Panc1 (cell line): ENCODE data around the gene HOATZ. TPM values are rescaled to one million over a fixed set of nuclear protein-coding genes. Genes with fewer than 3 reads are reported as not detected.

Experiments
- ATAC-seq: fragments of 200-7000 bp; cut with Tn5 transposase; 2 replicates; pipeline ENCODE4 v1.9.1; 2020; ENCODE audit warnings: mild to moderate bottlenecking, moderate library complexity
- BruUV-seq: library from RNA; stranded (reverse); fragments of 400-500 nt; replicated peaks from 2 replicates; lab custom pipeline; 2021; lab: Mats Ljungman, UMichigan
- CTCF ChIA-PET: fragments of 300-600 bp; sonication (Branson Sonifier 250); formaldehyde crosslinking; loops from one replicate; lab custom pipeline; 2022; ENCODE audit warnings: antibody characterized with exemption; lab: Charles Lee
- POLR2A ChIA-PET: fragments of 300-600 bp; sonication (Branson Sonifier 250); formaldehyde crosslinking; loops from one replicate; lab custom pipeline; 2022; ENCODE audit warnings: antibody characterized with exemption; lab: Charles Lee
- DNase-seq: peaks from one replicate; pipeline ENCODE4 v3.0.0-alpha.2; 2010; ENCODE audit warnings: low read depth, low spot score
- H3K27ac ChIP-seq: 2 replicates; pipeline ENCODE4 v1.5.1; 2011; ENCODE audit warnings: mild to moderate bottlenecking, low read length, inconsistent platforms
- H3K27me3 ChIP-seq: fragments of 200-500 bp; sonication (Bioruptor generic); 2 replicates; pipeline ENCODE4 v1.6.0; 2014; ENCODE audit warnings: low read length, inconsistent platforms; ENCODE audit not compliant: control insufficient read depth, insufficient read depth
- H3K36me3 ChIP-seq: fragments of 200-500 bp; sonication (Bioruptor generic); 2 replicates; pipeline ENCODE4 v1.5.1; 2014; ENCODE audit warnings: inconsistent platforms, mild to moderate bottlenecking, low read length, moderate library complexity; ENCODE audit not compliant: control insufficient read depth, insufficient read depth
- H3K4me1 ChIP-seq: 2 replicates; pipeline ENCODE4 v1.5.1; 2011; ENCODE audit warnings: inconsistent platforms, mild to moderate bottlenecking, low read length, moderate library complexity; ENCODE audit not compliant: control insufficient read depth, insufficient read depth
- H3K4me3 ChIP-seq, 2 experiments: 2 replicates each; pipeline ENCODE4 v1.5.1; 2011 to 2012; ENCODE audit warnings: low read depth in 2 of 2, low read length in 2 of 2, mild to moderate bottlenecking in 2 of 2, inconsistent platforms in 1 of 2, moderate library complexity in 1 of 2
- H3K9me3 ChIP-seq: fragments of 200-500 bp; sonication (Bioruptor generic); 2 replicates; pipeline ENCODE4 v1.5.1; 2014; ENCODE audit warnings: low read depth, mild to moderate bottlenecking, inconsistent platforms, low read length, moderate library complexity; ENCODE audit not compliant: control insufficient read depth, insufficient read depth
- POLR2AphosphoS5 ChIP-seq: IDR thresholded peaks from 2 replicates; pipeline ENCODE4 v1.6.1; 2012; ENCODE audit warnings: mild to moderate bottlenecking, low read depth, low read length, moderate library complexity
- SIN3A ChIP-seq: IDR thresholded peaks from 2 replicates; pipeline ENCODE4 v1.6.1; 2012; ENCODE audit warnings: low read depth, mild to moderate bottlenecking, low read length, moderate library complexity, borderline replicate concordance; ENCODE audit not compliant: insufficient read depth
- TCF7L2 ChIP-seq: IDR thresholded peaks from 2 replicates; pipeline ENCODE4 v1.6.1; 2011; ENCODE audit warnings: mild to moderate bottlenecking, low read depth, low read length, inconsistent platforms
- in situ Hi-C: cut with HindIII; loops from 2 replicates; pipeline ENCODE4 v1.10.0; 2016; ENCODE audit warnings: low sequenced_read_pairs, low pct_unique_long_range_greater_than_20kb
- intact Hi-C: fragments of 100-400 bp; cut with micrococcal nuclease; formaldehyde crosslinking; loops from one replicate; pipeline ENCODE4 v1.10.0; 2022; ENCODE audit not compliant: unreplicated experiment
- total RNA-seq: library from RNA; stranded (reverse); gene quantifications from one replicate; pipeline ENCODE4 v1.2.1, GENCODE V29; 2021; ENCODE audit not compliant: unreplicated experiment
- TF ChIP-seq, protein P1 (sequence below): fragments of 450-650 bp; IDR thresholded peaks from 2 replicates; pipeline ENCODE4 v1.5.1; 2017; ENCODE audit warnings: mild to moderate bottlenecking
- TF ChIP-seq, protein P2 (sequence below), 2 experiments: IDR thresholded peaks; 2 replicates each; pipeline ENCODE4 v1.6.1; 2011 to 2012; ENCODE audit warnings: low read depth in 2 of 2, control low read depth in 1 of 2, low read length in 1 of 2, mild to moderate bottlenecking in 1 of 2, moderate library complexity in 1 of 2; ENCODE audit not compliant: insufficient read depth in 1 of 2

Gene HOATZ
- total RNA-seq, 1 experiment from 2014 or later, result not detected

DNA sequence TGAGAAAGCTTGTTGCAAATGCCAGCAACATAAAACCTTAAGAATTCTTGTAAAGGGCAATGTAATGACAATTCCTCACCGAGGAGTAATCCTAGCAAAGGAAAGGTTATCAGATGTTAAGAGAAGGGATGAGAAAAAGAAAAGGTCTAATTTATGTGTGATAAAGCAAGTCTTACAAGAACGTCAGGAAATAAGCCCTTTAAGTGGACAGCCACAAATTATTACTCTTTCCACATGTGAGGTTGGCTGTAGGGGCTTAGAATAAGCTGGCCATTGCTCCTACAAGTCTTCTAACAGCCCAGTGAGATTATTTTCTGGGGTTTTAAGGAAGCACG, 35.3 kb downstream of the HOATZ start:
- intact Hi-C loops (no loop called here), in situ Hi-C loops (no loop called here)
- ATAC-seq (no peak), DNase-seq (no peak)
- Histone ChIP-seq H3K27ac (no peak overlapping the region), H3K4me3 (no peak overlapping the region), H3K9me3 (no peaks in the 10 kb centered on the region), H3K27me3 (no peaks in the 10 kb centered on the region), H3K36me3 (no peaks in the 10 kb centered on the region), H3K4me1 (no peaks in the 10 kb centered on the region)
- ChIA-PET CTCF (no interaction called here), POLR2A (no interaction called here)
- TF ChIP-seq TCF7L2, result no peak
- TF ChIP-seq, protein P1, sequence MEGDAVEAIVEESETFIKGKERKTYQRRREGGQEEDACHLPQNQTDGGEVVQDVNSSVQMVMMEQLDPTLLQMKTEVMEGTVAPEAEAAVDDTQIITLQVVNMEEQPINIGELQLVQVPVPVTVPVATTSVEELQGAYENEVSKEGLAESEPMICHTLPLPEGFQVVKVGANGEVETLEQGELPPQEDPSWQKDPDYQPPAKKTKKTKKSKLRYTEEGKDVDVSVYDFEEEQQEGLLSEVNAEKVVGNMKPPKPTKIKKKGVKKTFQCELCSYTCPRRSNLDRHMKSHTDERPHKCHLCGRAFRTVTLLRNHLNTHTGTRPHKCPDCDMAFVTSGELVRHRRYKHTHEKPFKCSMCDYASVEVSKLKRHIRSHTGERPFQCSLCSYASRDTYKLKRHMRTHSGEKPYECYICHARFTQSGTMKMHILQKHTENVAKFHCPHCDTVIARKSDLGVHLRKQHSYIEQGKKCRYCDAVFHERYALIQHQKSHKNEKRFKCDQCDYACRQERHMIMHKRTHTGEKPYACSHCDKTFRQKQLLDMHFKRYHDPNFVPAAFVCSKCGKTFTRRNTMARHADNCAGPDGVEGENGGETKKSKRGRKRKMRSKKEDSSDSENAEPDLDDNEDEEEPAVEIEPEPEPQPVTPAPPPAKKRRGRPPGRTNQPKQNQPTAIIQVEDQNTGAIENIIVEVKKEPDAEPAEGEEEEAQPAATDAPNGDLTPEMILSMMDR, result no peak
- no peak for TF ChIP-seq POLR2AphosphoS5
- TF ChIP-seq, protein P2, sequence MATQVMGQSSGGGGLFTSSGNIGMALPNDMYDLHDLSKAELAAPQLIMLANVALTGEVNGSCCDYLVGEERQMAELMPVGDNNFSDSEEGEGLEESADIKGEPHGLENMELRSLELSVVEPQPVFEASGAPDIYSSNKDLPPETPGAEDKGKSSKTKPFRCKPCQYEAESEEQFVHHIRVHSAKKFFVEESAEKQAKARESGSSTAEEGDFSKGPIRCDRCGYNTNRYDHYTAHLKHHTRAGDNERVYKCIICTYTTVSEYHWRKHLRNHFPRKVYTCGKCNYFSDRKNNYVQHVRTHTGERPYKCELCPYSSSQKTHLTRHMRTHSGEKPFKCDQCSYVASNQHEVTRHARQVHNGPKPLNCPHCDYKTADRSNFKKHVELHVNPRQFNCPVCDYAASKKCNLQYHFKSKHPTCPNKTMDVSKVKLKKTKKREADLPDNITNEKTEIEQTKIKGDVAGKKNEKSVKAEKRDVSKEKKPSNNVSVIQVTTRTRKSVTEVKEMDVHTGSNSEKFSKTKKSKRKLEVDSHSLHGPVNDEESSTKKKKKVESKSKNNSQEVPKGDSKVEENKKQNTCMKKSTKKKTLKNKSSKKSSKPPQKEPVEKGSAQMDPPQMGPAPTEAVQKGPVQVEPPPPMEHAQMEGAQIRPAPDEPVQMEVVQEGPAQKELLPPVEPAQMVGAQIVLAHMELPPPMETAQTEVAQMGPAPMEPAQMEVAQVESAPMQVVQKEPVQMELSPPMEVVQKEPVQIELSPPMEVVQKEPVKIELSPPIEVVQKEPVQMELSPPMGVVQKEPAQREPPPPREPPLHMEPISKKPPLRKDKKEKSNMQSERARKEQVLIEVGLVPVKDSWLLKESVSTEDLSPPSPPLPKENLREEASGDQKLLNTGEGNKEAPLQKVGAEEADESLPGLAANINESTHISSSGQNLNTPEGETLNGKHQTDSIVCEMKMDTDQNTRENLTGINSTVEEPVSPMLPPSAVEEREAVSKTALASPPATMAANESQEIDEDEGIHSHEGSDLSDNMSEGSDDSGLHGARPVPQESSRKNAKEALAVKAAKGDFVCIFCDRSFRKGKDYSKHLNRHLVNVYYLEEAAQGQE (IDR thresholded peaks at IDR 0.05; ENCODE audit: insufficient read depth in 1 of 2, low read depth in 2 of 2, low read length in 1 of 2), result no peak
- TF ChIP-seq SIN3A, result no peak
- no TSS peak for BruUV-seq

DNA sequence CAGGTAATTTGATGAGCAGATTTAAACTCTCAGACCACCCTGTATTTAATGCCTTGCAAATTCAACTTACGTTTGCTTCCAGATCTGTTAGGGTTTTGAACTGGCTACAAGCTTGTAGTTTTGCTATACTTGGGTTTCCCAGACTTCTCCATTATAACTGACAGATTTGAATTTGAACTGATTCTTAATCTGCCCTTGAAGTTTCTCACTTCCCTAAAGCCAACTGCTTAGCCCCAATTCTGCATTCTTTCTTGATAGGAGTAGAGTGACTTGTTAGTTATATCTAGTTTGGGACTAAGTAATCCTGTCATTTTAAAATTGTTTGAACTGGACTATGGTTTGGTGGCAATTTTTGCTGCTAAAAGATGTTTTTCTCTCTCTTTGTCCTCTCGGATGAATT, 35.7 kb downstream of the HOATZ start:
- TF ChIP-seq, protein P1, result no peak
- TF ChIP-seq SIN3A (no peak), TCF7L2 (no peak)
- BruUV-seq, result no TSS peak
- POLR2A ChIA-PET, result no interaction called here
- no peak overlapping the region for H3K27ac ChIP-seq
- no peak for DNase-seq
- in situ Hi-C loops, result no loop called here
- H3K27me3 ChIP-seq, result no peaks in the 10 kb centered on the region
- H3K4me3 ChIP-seq, result no peak overlapping the region
- intact Hi-C loops, result no loop called here
- no peaks in the 10 kb centered on the region for H3K36me3 ChIP-seq
- ATAC-seq, result no peak
- H3K9me3 ChIP-seq, result no peaks in the 10 kb centered on the region
- CTCF ChIA-PET, result no interaction called here
- H3K4me1 ChIP-seq, result no peaks in the 10 kb centered on the region
